M059J (cell line): ENCODE measurements around the gene DNAJC18. TPM values are rescaled to one million over a fixed set of nuclear protein-coding genes. Genes with fewer than 3 reads are reported as not detected.
A peak's percentile ranks its signal among the peaks of the same experiment; 100 is the strongest.
"Not testable (repeated sequence)": the region's sequence is repeated elsewhere in the genome, so short reads cannot be mapped to it uniquely, and the experiment has no call there.

Source experiments
- DNase-seq: peaks from one replicate; pipeline ENCODE4 v3.0.0-alpha.2; 2012; ENCODE audit warnings: low read depth
- total RNA-seq: library from RNA; depleted of rRNA; stranded (reverse); fragments of >200 nt; shearing (Covaris generic); gene quantifications from 2 replicates; pipeline ENCODE4 v1.2.3, GENCODE V29; 2014

Gene DNAJC18
- total RNA-seq, 1 experiment from 2014 or later: 12.1 TPM

GRCh38 chr5:139461176-139461575 is 21.9 kb upstream of the DNAJC18 start:
- no peak for DNase-seq

- DNase-seq: peak; percentile 42
These were observed 21.1 kb upstream of the DNAJC18 start for GRCh38 chr5:139460455-139460854.

GRCh38 chr5:139459451-139459934 is 20.2 kb upstream of the DNAJC18 start:
- DNase-seq: no peak

GRCh38 chr5:139458580-139459407 is 19.5 kb upstream of the DNAJC18 start:
- peak; percentile 90 for DNase-seq

- no peak for DNase-seq
These were observed 18.5 kb upstream of the DNAJC18 start for GRCh38 chr5:139457653-139458306.

- no peak for DNase-seq
These were observed 17.9 kb upstream of the DNAJC18 start for GRCh38 chr5:139457241-139457640.

- no peak for DNase-seq
These were observed 17.5 kb upstream of the DNAJC18 start for GRCh38 chr5:139456776-139457175.

GRCh38 chr5:139454568-139455290 is 15.4 kb upstream of the DNAJC18 start:
- no peak for DNase-seq

- DNase-seq: no peak
These were observed 14.6 kb upstream of the DNAJC18 start for GRCh38 chr5:139453683-139454567.

- no peak for DNase-seq
These were observed 12.7 kb upstream of the DNAJC18 start for GRCh38 chr5:139451878-139452660.

- DNase-seq: no peak
These were observed 11.9 kb upstream of the DNAJC18 start for GRCh38 chr5:139451176-139451575.

GRCh38 chr5:139446956-139447779 is 7.8 kb upstream of the DNAJC18 start:
- DNase-seq: no peak

- DNase-seq: no peak
These were observed 6.2 kb upstream of the DNAJC18 start for GRCh38 chr5:139445325-139446170.

- peak; percentile 91 for DNase-seq
These were observed 4.6 kb upstream of the DNAJC18 start for GRCh38 chr5:139443831-139444453.

GRCh38 chr5:139440416-139440815 is 1.1 kb upstream of the DNAJC18 start:
- DNase-seq: not testable (repeated sequence)

GRCh38 chr5:139438707-139439012 is 665 bp downstream of the DNAJC18 start:
- no peak for DNase-seq

GRCh38 chr5:139435676-139436075 is 3.6 kb downstream of the DNAJC18 start:
- DNase-seq: no peak

GRCh38 chr5:139431706-139432105 is 7.6 kb downstream of the DNAJC18 start:
- DNase-seq: no peak
